NCI-H146 treated with DMSO at 0.1 percent for 48 hours (cell line): Measurements from ENCODE around the gene CDK7.
"Not testable (repeated sequence)": the region's sequence is repeated elsewhere in the genome, so short reads cannot be mapped to it uniquely, and the experiment has no call there.

Experiments
- DNase-seq: peaks from one replicate; lab custom pipeline; 2025; ENCODE audit not compliant: unreplicated experiment; lab: John Stamatoyannopoulos, UW

CDK7 gene

GRCh38 chr5:69236733-69237132 lies 2.0 kb downstream of the CDK7 start:
- not testable (repeated sequence) for DNase-seq

GRCh38 chr5:69237877-69238276 lies 3.2 kb downstream of the CDK7 start:
- no peak for DNase-seq

GRCh38 chr5:69238760-69239251 lies 4.1 kb downstream of the CDK7 start:
- DNase-seq: no peak

GRCh38 chr5:69242215-69242927 lies 7.7 kb downstream of the CDK7 start:
- no peak for DNase-seq

- DNase-seq: no peak
Observed at GRCh38 chr5:69245031-69245430, 10.3 kb downstream of the CDK7 start.

GRCh38 chr5:69248019-69248418 lies 13.3 kb downstream of the CDK7 start:
- no peak for DNase-seq

- no peak for DNase-seq
Observed at GRCh38 chr5:69250593-69250992, 15.9 kb downstream of the CDK7 start.

GRCh38 chr5:69252437-69252836 lies 17.8 kb downstream of the CDK7 start:
- no peak for DNase-seq

- DNase-seq: not testable (repeated sequence)
Observed at GRCh38 chr5:69255940-69256339, 21.3 kb downstream of the CDK7 start.

GRCh38 chr5:69257577-69257976 lies 22.9 kb downstream of the CDK7 start:
- no peak for DNase-seq

- no peak for DNase-seq
Observed at GRCh38 chr5:69261034-69261433, 26.3 kb downstream of the CDK7 start.

GRCh38 chr5:69265931-69266330 lies 31.2 kb downstream of the CDK7 start:
- no peak for DNase-seq

GRCh38 chr5:69268899-69269298 lies 34.2 kb downstream of the CDK7 start:
- no peak for DNase-seq

- no peak for DNase-seq
Observed at GRCh38 chr5:69270840-69271239, 36.2 kb downstream of the CDK7 start.

- DNase-seq: no peak
Observed at GRCh38 chr5:69271376-69271775, 36.7 kb downstream of the CDK7 start.

- no peak for DNase-seq
Observed at GRCh38 chr5:69275563-69275962, 40.9 kb downstream of the CDK7 start.

- DNase-seq: no peak
Observed at GRCh38 chr5:69276422-69277174, 41.9 kb downstream of the CDK7 start.

GRCh38 chr5:69279517-69279916 lies 44.8 kb downstream of the CDK7 start:
- DNase-seq: no peak

- no peak for DNase-seq
Observed at GRCh38 chr5:69281114-69281513, 46.4 kb downstream of the CDK7 start.

- no peak for DNase-seq
Observed at GRCh38 chr5:69284203-69284602, 49.5 kb downstream of the CDK7 start.

- no peak for DNase-seq
Observed at GRCh38 chr5:69285448-69286116, 50.9 kb downstream of the CDK7 start.

GRCh38 chr5:69288069-69288468 lies 53.4 kb downstream of the CDK7 start:
- DNase-seq: no peak
